ENCODE measurements around the gene RAB36.

Gene RAB36

GRCh38 chr22:23153994-23154393 lies 8.7 kb downstream of the RAB36 start:
- no peaks in the 10 kb centered on the region for H3K36me3 Mint-ChIP-seq
- peak overlapping the region; percentile 90 for H3K27ac Mint-ChIP-seq
- H3K9me3 Mint-ChIP-seq = no peaks in the 10 kb centered on the region
- ATAC-seq = no peak
- H3K4me1 Mint-ChIP-seq = peaks cover 31% of the 10 kb centered on the region
- DNase-seq (ENCODE audit: low spot score in 2 of 2) = no peak
- H3K4me3 Mint-ChIP-seq = no peak overlapping the region

- Mint-ChIP-seq H3K27ac (peak overlapping the region; percentile 90), H3K36me3 (no peaks in the 10 kb centered on the region), H3K9me3 (no peaks in the 10 kb centered on the region), H3K4me1 (peaks cover 31% of the 10 kb centered on the region), H3K4me3 (no peak overlapping the region)
- DNase-seq (ENCODE audit: low spot score in 2 of 2) (no peak), ATAC-seq (no peak)
Observed at GRCh38 chr22:23154461-23154860, 9.2 kb downstream of the RAB36 start.

GRCh38 chr22:23155143-23155542 lies 9.9 kb downstream of the RAB36 start:
- Mint-ChIP-seq H3K27ac (no peak overlapping the region), H3K36me3 (no peaks in the 10 kb centered on the region), H3K9me3 (no peaks in the 10 kb centered on the region), H3K4me3 (no peak overlapping the region), H3K4me1 (peaks cover 31% of the 10 kb centered on the region)
- ATAC-seq = no peak
- no peak for DNase-seq (ENCODE audit: low spot score in 2 of 2)

GRCh38 chr22:23155831-23156230 lies 10.6 kb downstream of the RAB36 start:
- ATAC-seq (no peak), DNase-seq (ENCODE audit: low spot score in 2 of 2) (no peak)
- Mint-ChIP-seq H3K36me3 (no peaks in the 10 kb centered on the region), H3K9me3 (no peaks in the 10 kb centered on the region), H3K27ac (peak overlapping the region; percentile 29), H3K4me1 (peaks cover 29% of the 10 kb centered on the region), H3K4me3 (no peak overlapping the region)

GRCh38 chr22:23156286-23156685 lies 11.0 kb downstream of the RAB36 start:
- ATAC-seq (no peak), DNase-seq (ENCODE audit: low spot score in 2 of 2) (no peak)
- H3K27ac Mint-ChIP-seq = peak overlapping the region; percentile 29
- no peak overlapping the region for H3K4me3 Mint-ChIP-seq
- no peaks in the 10 kb centered on the region for H3K9me3 Mint-ChIP-seq
- H3K4me1 Mint-ChIP-seq = peaks cover 25% of the 10 kb centered on the region
- H3K36me3 Mint-ChIP-seq = no peaks in the 10 kb centered on the region

- H3K4me1 Mint-ChIP-seq = peaks cover 15% of the 10 kb centered on the region
Observed at GRCh38 chr22:23157560-23158515, 12.6 kb downstream of the RAB36 start.

GRCh38 chr22:23158516-23159290 lies 13.4 kb downstream of the RAB36 start:
- no peak overlapping the region for H3K4me3 Mint-ChIP-seq
- DNase-seq (ENCODE audit: low spot score in 2 of 2) = no peak
- no peak for ATAC-seq
- H3K27ac Mint-ChIP-seq = no peak overlapping the region
- peaks cover 7% of the 10 kb centered on the region for H3K4me1 Mint-ChIP-seq
- no peaks in the 10 kb centered on the region for H3K9me3 Mint-ChIP-seq
- no peaks in the 10 kb centered on the region for H3K36me3 Mint-ChIP-seq

More at GRCh38 chr22:23157560-23158515, 12.6 kb downstream of the RAB36 start:
- Mint-ChIP-seq H3K4me3 (no peak overlapping the region), H3K9me3 (no peaks in the 10 kb centered on the region), H3K27ac (no peak overlapping the region), H3K36me3 (no peaks in the 10 kb centered on the region)
- ATAC-seq (no peak), DNase-seq (ENCODE audit: low spot score in 2 of 2) (no peak)

- no peaks in the 10 kb centered on the region for H3K36me3 Mint-ChIP-seq
- no peak overlapping the region for H3K27ac Mint-ChIP-seq
- DNase-seq (ENCODE audit: low spot score in 2 of 2) (no peak), ATAC-seq (peak; percentile 4)
- H3K4me1 Mint-ChIP-seq = peaks cover under 1% of the 10 kb centered on the region
- H3K4me3 Mint-ChIP-seq = no peak overlapping the region
- no peaks in the 10 kb centered on the region for H3K9me3 Mint-ChIP-seq
Observed at GRCh38 chr22:23159291-23159630, 14.0 kb downstream of the RAB36 start.

GRCh38 chr22:23161029-23161428 lies 15.8 kb downstream of the RAB36 start:
- Mint-ChIP-seq H3K4me3 (no peak overlapping the region), H3K4me1 (no peaks in the 10 kb centered on the region), H3K9me3 (no peaks in the 10 kb centered on the region), H3K27ac (no peak overlapping the region), H3K36me3 (no peaks in the 10 kb centered on the region)
- DNase-seq (ENCODE audit: low spot score in 2 of 2) = no peak
- no peak for ATAC-seq

- no peak overlapping the region for H3K4me3 Mint-ChIP-seq
- no peaks in the 10 kb centered on the region for H3K9me3 Mint-ChIP-seq
- H3K4me1 Mint-ChIP-seq = no peaks in the 10 kb centered on the region
- H3K27ac Mint-ChIP-seq = no peak overlapping the region
- DNase-seq (ENCODE audit: low spot score in 2 of 2) (no peak), ATAC-seq (no peak)
- H3K36me3 Mint-ChIP-seq = no peaks in the 10 kb centered on the region
Observed at GRCh38 chr22:23161574-23161973, 16.3 kb downstream of the RAB36 start.

GRCh38 chr22:23163665-23164064 lies 18.4 kb downstream of the RAB36 start:
- ATAC-seq (no peak), DNase-seq (ENCODE audit: low spot score in 2 of 2) (no peak)
- Mint-ChIP-seq H3K9me3 (no peaks in the 10 kb centered on the region), H3K36me3 (no peaks in the 10 kb centered on the region), H3K27ac (no peak overlapping the region), H3K4me3 (no peak overlapping the region), H3K4me1 (no peaks in the 10 kb centered on the region)

- no peaks in the 10 kb centered on the region for H3K4me1 Mint-ChIP-seq
- DNase-seq (ENCODE audit: low spot score in 2 of 2) = no peak
- no peak for ATAC-seq
- H3K4me3 Mint-ChIP-seq = no peak overlapping the region
- H3K9me3 Mint-ChIP-seq = no peaks in the 10 kb centered on the region
- no peaks in the 10 kb centered on the region for H3K36me3 Mint-ChIP-seq
- H3K27ac Mint-ChIP-seq = no peak overlapping the region
Observed at GRCh38 chr22:23164091-23164490, 18.8 kb downstream of the RAB36 start.

GRCh38 chr22:23166042-23166831 lies 21.0 kb downstream of the RAB36 start:
- ATAC-seq (no peak), DNase-seq (ENCODE audit: low spot score in 2 of 2) (no peak)
- Mint-ChIP-seq H3K4me1 (no peaks in the 10 kb centered on the region), H3K27ac (no peak overlapping the region), H3K9me3 (no peaks in the 10 kb centered on the region), H3K36me3 (no peaks in the 10 kb centered on the region), H3K4me3 (no peak overlapping the region)

GRCh38 chr22:23166841-23167616 lies 21.8 kb downstream of the RAB36 start:
- no peaks in the 10 kb centered on the region for H3K36me3 Mint-ChIP-seq
- no peaks in the 10 kb centered on the region for H3K4me1 Mint-ChIP-seq
- DNase-seq (ENCODE audit: low spot score in 2 of 2) (no peak), ATAC-seq (no peak)
- no peak overlapping the region for H3K27ac Mint-ChIP-seq
- no peak overlapping the region for H3K4me3 Mint-ChIP-seq
- H3K9me3 Mint-ChIP-seq = no peaks in the 10 kb centered on the region
